ENCODE measurements around the gene AGMO.

GRCh38 chr7:15279640-15280039 lies 282.2 kb downstream of the AGMO start:
- TF ChIP-seq CTCF (IDR thresholded peaks at IDR 0.05) (no peak), POLR2AphosphoS5 (IDR thresholded peaks at IDR 0.05; ENCODE audit: low read depth, low read length) (no peak), REST (IDR thresholded peaks at IDR 0.05; ENCODE audit: insufficient read depth in 1 of 2, low read depth in 2 of 2, low read length in 1 of 2) (no peak)

Data from Panc1 (cell line).